SW 1271 (cell line): Measurements from ENCODE around the gene PLA2G4E.

Experiments
- DNase-seq, 2 experiments: peaks; one replicate each; lab custom pipeline; 2025; lab: John Stamatoyannopoulos, UW

The PLA2G4E gene

DNA sequence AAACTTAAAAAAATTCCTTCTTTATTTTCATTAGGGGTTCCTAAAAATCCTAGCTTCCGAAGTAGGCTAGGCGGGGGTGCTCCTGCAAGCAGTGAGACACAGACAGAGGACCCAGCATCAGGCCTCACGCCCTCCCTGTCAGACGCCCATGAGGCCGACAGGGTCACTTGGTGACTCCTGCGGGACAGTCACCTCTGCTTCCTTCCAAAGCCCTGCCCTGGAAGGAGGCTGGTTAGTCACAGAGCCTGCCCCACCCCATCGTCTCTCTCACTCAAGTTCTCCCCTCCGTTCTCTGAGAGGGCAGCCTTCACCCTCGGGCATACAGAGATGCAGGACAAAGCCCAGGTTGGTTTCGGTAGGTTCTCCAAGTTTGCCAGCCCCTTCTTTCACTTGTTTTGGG is 87.1 kb downstream of the PLA2G4E start:
- DNase-seq: peak in 1 of 2 experiments; percentile 39

DNA sequence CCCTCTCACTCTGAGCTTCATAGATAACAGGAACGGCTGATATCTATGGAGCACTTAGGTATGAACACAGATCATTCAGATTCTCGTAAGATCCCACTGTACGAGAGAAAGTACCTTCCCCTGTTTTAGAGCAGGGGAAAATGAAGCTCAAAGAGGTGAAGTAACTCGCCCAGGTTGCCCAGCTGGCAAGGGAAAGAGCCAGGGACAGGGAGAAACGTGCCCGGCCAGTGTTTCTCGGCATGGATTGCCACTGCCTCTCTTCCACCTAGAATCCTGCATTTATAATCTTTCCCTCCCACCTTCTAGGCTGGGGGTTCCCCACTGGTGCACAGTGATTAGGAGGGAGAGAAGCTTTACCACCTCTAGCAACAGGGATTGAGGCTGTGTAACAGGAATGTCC is 87.5 kb downstream of the PLA2G4E start:
- DNase-seq: no peak

DNA sequence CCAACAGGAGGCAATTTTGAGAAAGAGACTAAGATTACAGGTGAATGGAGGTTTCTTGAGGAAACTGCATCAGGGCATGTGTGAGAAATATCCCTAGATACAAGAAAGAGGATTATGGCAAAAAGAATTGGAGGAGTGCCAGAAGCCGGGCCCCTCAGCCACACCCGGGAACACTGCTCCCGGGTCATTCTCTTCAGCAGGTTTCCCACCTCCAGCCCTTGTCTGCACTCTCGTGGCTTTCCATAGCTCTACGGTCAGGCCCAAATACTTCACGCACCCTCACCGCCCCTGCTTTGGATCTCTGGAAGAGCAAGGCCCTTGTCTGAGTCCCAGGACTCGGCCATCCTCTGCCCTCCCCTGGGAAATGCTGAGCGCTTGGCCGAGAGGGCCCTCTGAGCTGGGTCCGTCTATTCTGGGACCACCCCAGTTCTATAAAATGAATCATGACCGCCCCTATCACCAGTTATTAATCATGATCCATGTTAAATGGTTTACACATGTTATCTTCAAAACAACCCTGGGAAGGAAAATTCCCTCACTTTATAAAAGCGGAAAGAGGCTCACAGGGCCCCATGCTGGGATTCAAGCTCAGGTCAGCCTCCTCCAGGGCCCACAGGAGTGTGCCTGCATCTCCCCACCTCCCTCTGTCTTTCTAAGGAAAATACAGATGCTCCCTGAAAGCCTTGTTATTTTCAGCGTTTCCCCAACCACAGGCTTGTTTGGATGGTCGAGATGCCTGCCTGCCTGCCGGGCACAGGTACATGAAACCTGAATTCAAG is 88.1 kb downstream of the PLA2G4E start:
- DNase-seq: no peak

DNA sequence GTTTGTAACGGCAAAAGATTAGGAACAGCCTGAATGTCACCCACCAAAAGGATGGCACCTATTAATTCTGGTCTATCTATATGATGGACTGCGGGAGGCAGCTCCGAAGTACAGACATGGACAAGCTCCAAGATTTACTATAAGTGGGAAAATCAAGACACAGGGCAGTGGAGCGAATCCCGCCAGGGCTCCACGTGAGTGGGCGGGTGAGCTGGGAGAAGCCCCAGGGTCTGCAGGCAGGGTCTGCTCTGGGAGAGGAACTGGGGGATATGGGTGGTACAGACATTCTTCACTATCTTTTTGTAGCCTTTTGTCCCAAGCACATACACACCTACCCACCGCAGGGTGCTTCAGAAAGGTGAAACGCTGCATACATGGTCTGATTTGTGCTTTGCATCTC is 88.7 kb downstream of the PLA2G4E start:
- no peak for DNase-seq
